ENCODE results near the gene SMYD4.

Gene SMYD4

GRCh38 chr17:1729966-1730325 lies 99.8 kb downstream of the SMYD4 start:
- no peak for DNase-seq

Data from midbrain (tissue), 1 donor.